OCI-LY3 (cell line): ENCODE measurements around the gene MLF2.

Source experiments
- CTCF ChIP-seq: fragments of 200-600, 300-600 bp; sonication (generic); IDR thresholded peaks from 2 replicates; pipeline ENCODE4 v1.5.1; 2014; ENCODE audit warnings: antibody characterized with exemption, low read length, low read depth
- EZH2phosphoT487 ChIP-seq: fragments of 200-600 bp; shearing (Covaris generic); IDR thresholded peaks from 2 replicates; pipeline ENCODE4 v1.6.1; 2018; ENCODE audit warnings: antibody characterized with exemption, mixed run types, low read depth

- no peak for TF ChIP-seq EZH2phosphoT487
- peak; percentile 94 for TF ChIP-seq CTCF
These were observed 25.9 kb upstream of the MLF2 start for GRCh38 chr12:6778574-6779550.
